H9 (cell line): Measurements from ENCODE around the gene RNF227. TPM values are rescaled to one million over a fixed set of nuclear protein-coding genes. Genes with fewer than 3 reads are reported as not detected.

Experiments
- DNase-seq: peaks from one replicate; pipeline ENCODE4 v3.0.0-alpha.2; 2017
- H2AFZ ChIP-seq: one replicate; pipeline ENCODE4 v1.6.1; 2013; ENCODE audit warnings: mild to moderate bottlenecking, low read length, control low read depth, moderate library complexity
- H2AK5ac ChIP-seq: 2 replicates; pipeline ENCODE4 v1.6.1; 2013; ENCODE audit warnings: low read length, control low read depth, mixed read lengths; ENCODE audit not compliant: insufficient read length
- H2BK120ac ChIP-seq: one replicate; pipeline ENCODE4 v1.6.1; 2013; ENCODE audit warnings: low read depth, mild to moderate bottlenecking, low read length, control low read depth, inconsistent platforms; ENCODE audit not compliant: poor library complexity, severe bottlenecking
- H2BK12ac ChIP-seq: 2 replicates; pipeline ENCODE4 v1.6.1; 2013; ENCODE audit warnings: low read length, control low read depth, mixed read lengths, low read depth; ENCODE audit not compliant: insufficient read length
- H2BK15ac ChIP-seq: 2 replicates; pipeline ENCODE4 v1.6.1; 2013; ENCODE audit warnings: low read depth, low read length, control low read depth
- H2BK20ac ChIP-seq: one replicate; pipeline ENCODE4 v1.6.1; 2013; ENCODE audit warnings: low read depth, mild to moderate bottlenecking, low read length, control low read depth, inconsistent platforms; ENCODE audit not compliant: poor library complexity, severe bottlenecking
- H2BK5ac ChIP-seq: 2 replicates; pipeline ENCODE4 v1.6.1; 2013; ENCODE audit warnings: low read length, control low read depth, mixed read lengths; ENCODE audit not compliant: insufficient read length
- H3K14ac ChIP-seq: 2 replicates; pipeline ENCODE4 v1.6.1; 2013; ENCODE audit warnings: low read length, control low read depth; ENCODE audit not compliant: insufficient read depth
- H3K18ac ChIP-seq: 2 replicates; pipeline ENCODE4 v1.6.1; 2013; ENCODE audit warnings: low read depth, mild to moderate bottlenecking, mixed read lengths, low read length, control low read depth; ENCODE audit not compliant: insufficient read length
- H3K23ac ChIP-seq: 2 replicates; pipeline ENCODE4 v1.6.1; 2013; ENCODE audit warnings: low read length, control low read depth, mixed read lengths, low read depth; ENCODE audit not compliant: insufficient read length
- H3K23me2 ChIP-seq: 2 replicates; pipeline ENCODE4 v1.6.1; 2013; ENCODE audit warnings: low read depth, mild to moderate bottlenecking, mixed read lengths, low read length, control low read depth; ENCODE audit not compliant: insufficient read length, poor library complexity, severe bottlenecking
- H3K27ac ChIP-seq: 2 replicates; pipeline ENCODE4 v1.5.1; 2013; ENCODE audit warnings: low read length, control low read depth, mixed read lengths, low read depth; ENCODE audit not compliant: insufficient read length
- H3K27me3 ChIP-seq: 2 replicates; pipeline ENCODE4 v1.6.1; 2013; ENCODE audit warnings: low read length, control low read depth, inconsistent platforms; ENCODE audit not compliant: insufficient read depth
- H3K4ac ChIP-seq: 2 replicates; pipeline ENCODE4 v1.6.1; 2013; ENCODE audit warnings: low read depth, mild to moderate bottlenecking, control low read depth, inconsistent platforms, low read length, moderate library complexity
- H3K4me1 ChIP-seq: 2 replicates; pipeline ENCODE4 v1.6.1; 2013; ENCODE audit warnings: low read length, control low read depth, inconsistent platforms; ENCODE audit not compliant: insufficient read depth
- H3K4me2 ChIP-seq: 2 replicates; pipeline ENCODE4 v1.6.1; 2013; ENCODE audit warnings: low read length, control low read depth, mixed read lengths; ENCODE audit not compliant: insufficient read length, insufficient read depth
- H3K56ac ChIP-seq: 2 replicates; pipeline ENCODE4 v1.6.1; 2013; ENCODE audit warnings: low read depth, mild to moderate bottlenecking, mixed read lengths, low read length, control low read depth; ENCODE audit not compliant: insufficient read length
- H3K79me1 ChIP-seq: 2 replicates; pipeline ENCODE4 v1.6.1; 2013; ENCODE audit warnings: low read depth, mild to moderate bottlenecking, moderate library complexity, low read length, control low read depth, inconsistent platforms; ENCODE audit not compliant: insufficient read depth, poor library complexity, severe bottlenecking
- H3K79me2 ChIP-seq: 2 replicates; pipeline ENCODE4 v1.6.1; 2013; ENCODE audit warnings: low read length, control low read depth, inconsistent platforms; ENCODE audit not compliant: insufficient read depth
- H3K9ac ChIP-seq: 2 replicates; pipeline ENCODE4 v1.6.1; 2013; ENCODE audit warnings: low read length, control low read depth, mixed read lengths; ENCODE audit not compliant: insufficient read length; ENCODE audit errors: extremely low read depth
- H3K9me3 ChIP-seq: one replicate; pipeline ENCODE4 v1.6.1; 2013; ENCODE audit warnings: low read depth, low read length, inconsistent platforms; ENCODE audit not compliant: control insufficient read depth
- H3T11ph ChIP-seq: one replicate; pipeline ENCODE4 v1.6.1; 2013; ENCODE audit warnings: mild to moderate bottlenecking, low read length, control low read depth, inconsistent platforms
- H4K20me1 ChIP-seq: one replicate; pipeline ENCODE4 v1.6.1; 2013; ENCODE audit not compliant: control insufficient read depth, insufficient read length, insufficient read depth
- H4K5ac ChIP-seq: 2 replicates; pipeline ENCODE4 v1.6.1; 2013; ENCODE audit warnings: low read depth, mild to moderate bottlenecking, mixed read lengths, low read length, control low read depth; ENCODE audit not compliant: insufficient read length
- H4K8ac ChIP-seq: replicated peaks from 2 replicates; pipeline ENCODE4 v1.6.1; 2013; ENCODE audit warnings: low read length, control low read depth, mixed read lengths, low read depth; ENCODE audit not compliant: insufficient read length
- H4K91ac ChIP-seq: 2 replicates; pipeline ENCODE4 v1.6.1; 2013; ENCODE audit warnings: low read depth, mild to moderate bottlenecking, moderate library complexity, mixed read lengths, low read length, control low read depth; ENCODE audit not compliant: insufficient read length
- H3K27ac Mint-ChIP-seq, 3 experiments: 2 replicates in 2 of 3; 3 replicates in 1 of 3; pipeline ENCODE4 v1.8.0; 2020 to 2021; ENCODE audit warnings: mixed read lengths in 3 of 3, mild to moderate bottlenecking in 1 of 3, moderate library complexity in 1 of 3
- H3K27me3 Mint-ChIP-seq: 2 replicates; pipeline ENCODE4 v1.8.0; 2021; ENCODE audit warnings: low read depth, mild to moderate bottlenecking, moderate library complexity, mixed read lengths
- H3K36me3 Mint-ChIP-seq, 3 experiments: 2 replicates in 2 of 3; 3 replicates in 1 of 3; pipeline ENCODE4 v1.8.0; 2020 to 2021; ENCODE audit warnings: low read depth in 3 of 3, mixed read lengths in 3 of 3; ENCODE audit not compliant: insufficient read depth in 1 of 3
- H3K4me1 Mint-ChIP-seq, 2 experiments: 2 replicates each; pipeline ENCODE4 v1.8.0; 2020; ENCODE audit warnings: mixed read lengths in 2 of 2
- H3K4me3 Mint-ChIP-seq, 2 experiments: 2 replicates in 1 of 2; 3 replicates in 1 of 2; pipeline ENCODE4 v1.8.0; 2020 to 2021; ENCODE audit warnings: mild to moderate bottlenecking in 2 of 2, mixed read lengths in 2 of 2, moderate library complexity in 1 of 2
- H3K9me3 Mint-ChIP-seq, 2 experiments: 2 replicates in 1 of 2; 3 replicates in 1 of 2; pipeline ENCODE4 v1.8.0; 2020; ENCODE audit warnings: mild to moderate bottlenecking in 2 of 2, mixed read lengths in 2 of 2, moderate library complexity in 1 of 2
- WGBS: extraction: QIAGEN DNeasy Blood & Tissue Kit; methylation state at CpG from one replicate; pipeline ENCODE4 v1.1.7; 2013; ENCODE audit warnings: missing lambda C conversion rate, low lambda C conversion rate, mixed read lengths; ENCODE audit not compliant: insufficient read length; ENCODE audit errors: extremely low coverage; 5-methylcytosine and 5-hydroxymethylcytosine counted together
- total RNA-seq: library from RNA; stranded (reverse); gene quantifications from 2 replicates; pipeline ENCODE4 v1.2.1, GENCODE V29; 2021
- TF ChIP-seq, protein P1 (sequence below): fragments of 200-600 bp; sonication (generic); conservative IDR thresholded peaks from 3 replicates; pipeline ENCODE4 v1.8.0; 2021; ENCODE audit warnings: antibody characterized with exemption, mild to moderate bottlenecking

RNF227 gene
- total RNA-seq, 1 experiment from 2014 or later: 1.9 TPM

DNA sequence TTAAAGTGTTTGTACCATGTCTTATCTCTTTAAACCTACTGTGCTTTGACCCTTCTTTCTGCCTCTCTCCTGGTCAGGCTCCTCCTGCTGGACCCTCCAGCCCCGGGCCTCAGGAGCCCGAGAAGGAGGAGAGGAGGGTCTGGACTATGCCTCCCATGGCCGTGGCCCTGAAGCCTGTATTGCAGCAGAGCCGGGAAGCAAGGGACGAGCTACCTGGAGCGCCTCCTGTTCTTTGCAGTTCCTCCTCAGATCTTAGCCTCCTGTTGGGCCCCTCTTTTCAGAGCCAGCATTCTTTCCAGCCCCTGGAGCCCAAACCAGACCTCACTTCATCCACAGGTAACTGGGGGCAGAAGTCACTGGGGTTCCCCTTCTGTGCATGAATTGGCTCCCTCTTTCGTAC lies 29.6 kb upstream of the RNF227 start:
- no peak overlapping the region for H3K4me3 Mint-ChIP-seq
- H3K4me1 Mint-ChIP-seq: no peaks in the 10 kb centered on the region
- no peak overlapping the region for H4K91ac ChIP-seq
- H3K9ac ChIP-seq: no peak overlapping the region
- H2AFZ ChIP-seq: no peak overlapping the region
- no peak overlapping the region for H3T11ph ChIP-seq
- H3K4ac ChIP-seq: no peak overlapping the region
- H2BK20ac ChIP-seq: no peak overlapping the region
- no peaks in the 10 kb centered on the region for H3K23me2 ChIP-seq
- no peak overlapping the region for H2BK12ac ChIP-seq
- H3K14ac ChIP-seq: no peak overlapping the region
- no peak for DNase-seq
- H3K56ac ChIP-seq: no peak overlapping the region
- no peaks in the 10 kb centered on the region for H3K27me3 ChIP-seq
- no peaks in the 10 kb centered on the region for H4K20me1 ChIP-seq
- H3K79me1 ChIP-seq: no peaks in the 10 kb centered on the region
- H3K27ac ChIP-seq: no peak overlapping the region
- H3K36me3 Mint-ChIP-seq: peaks cover 25 to 84% (median 77%) of the 10 kb centered on the region in 3 experiments; a peak in 6 of 7 replicates
- TF ChIP-seq, protein P1, sequence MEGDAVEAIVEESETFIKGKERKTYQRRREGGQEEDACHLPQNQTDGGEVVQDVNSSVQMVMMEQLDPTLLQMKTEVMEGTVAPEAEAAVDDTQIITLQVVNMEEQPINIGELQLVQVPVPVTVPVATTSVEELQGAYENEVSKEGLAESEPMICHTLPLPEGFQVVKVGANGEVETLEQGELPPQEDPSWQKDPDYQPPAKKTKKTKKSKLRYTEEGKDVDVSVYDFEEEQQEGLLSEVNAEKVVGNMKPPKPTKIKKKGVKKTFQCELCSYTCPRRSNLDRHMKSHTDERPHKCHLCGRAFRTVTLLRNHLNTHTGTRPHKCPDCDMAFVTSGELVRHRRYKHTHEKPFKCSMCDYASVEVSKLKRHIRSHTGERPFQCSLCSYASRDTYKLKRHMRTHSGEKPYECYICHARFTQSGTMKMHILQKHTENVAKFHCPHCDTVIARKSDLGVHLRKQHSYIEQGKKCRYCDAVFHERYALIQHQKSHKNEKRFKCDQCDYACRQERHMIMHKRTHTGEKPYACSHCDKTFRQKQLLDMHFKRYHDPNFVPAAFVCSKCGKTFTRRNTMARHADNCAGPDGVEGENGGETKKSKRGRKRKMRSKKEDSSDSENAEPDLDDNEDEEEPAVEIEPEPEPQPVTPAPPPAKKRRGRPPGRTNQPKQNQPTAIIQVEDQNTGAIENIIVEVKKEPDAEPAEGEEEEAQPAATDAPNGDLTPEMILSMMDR: no peak
- H3K18ac ChIP-seq: no peak overlapping the region
- WGBS: no CpG with 5 or more reads among the region's 7 CpGs
- H2AK5ac ChIP-seq: no peak overlapping the region
- H2BK120ac ChIP-seq: no peak overlapping the region
- H3K4me2 ChIP-seq: no peak overlapping the region
- no peak overlapping the region for H3K23ac ChIP-seq
- H2BK5ac ChIP-seq: no peak overlapping the region
- no peaks in the 10 kb centered on the region for H3K9me3 Mint-ChIP-seq
- H4K5ac ChIP-seq: no peak overlapping the region
- no peak overlapping the region for H2BK15ac ChIP-seq
- H3K9me3 ChIP-seq: no peaks in the 10 kb centered on the region
- H4K8ac ChIP-seq: no peak overlapping the region
- no peaks in the 10 kb centered on the region for H3K27me3 Mint-ChIP-seq
- H3K27ac Mint-ChIP-seq: no peak overlapping the region
- H3K4me1 ChIP-seq: no peaks in the 10 kb centered on the region
- H3K79me2 ChIP-seq: no peaks in the 10 kb centered on the region
